ENCODE measurements around the gene SDCCAG8. TPM values are rescaled to one million over a fixed set of nuclear protein-coding genes. Genes with fewer than 3 reads are reported as not detected.

The SDCCAG8 gene
- total RNA-seq, 1 experiment from 2014 or later = 10.0 TPM

GRCh38 chr1:243447347-243447746 lies 191.5 kb downstream of the SDCCAG8 start:
- Histone ChIP-seq H3K23ac (ENCODE audit: insufficient read length, low read depth, low read length) (no peak overlapping the region), H4K8ac (replicated peaks; ENCODE audit: insufficient read length, low read depth, low read length) (no peak overlapping the region), H3K79me2 (ENCODE audit: insufficient read depth, low read length) (no peaks in the 10 kb centered on the region), H4K20me1 (ENCODE audit: control insufficient read depth, insufficient read depth, insufficient read length) (no peaks in the 10 kb centered on the region), H3K4me1 (ENCODE audit: insufficient read depth, low read length) (no peaks in the 10 kb centered on the region), H3K27me3 (ENCODE audit: insufficient read depth, low read length) (no peaks in the 10 kb centered on the region), H3T11ph (ENCODE audit: low read length) (no peak overlapping the region), H2BK20ac (ENCODE audit: low read depth, low read length, poor library complexity, severe bottlenecking) (no peak overlapping the region), H3K18ac (ENCODE audit: insufficient read length, low read depth, low read length) (no peak overlapping the region), H2BK5ac (ENCODE audit: insufficient read length, low read length) (no peak overlapping the region), H3K23me2 (ENCODE audit: insufficient read length, low read depth, low read length, poor library complexity, severe bottlenecking) (no peaks in the 10 kb centered on the region), H2BK12ac (ENCODE audit: insufficient read length, low read depth, low read length) (no peak overlapping the region), H2AFZ (ENCODE audit: low read length) (no peak overlapping the region), H3K79me1 (ENCODE audit: insufficient read depth, low read depth, low read length, poor library complexity, severe bottlenecking) (no peaks in the 10 kb centered on the region), H4K5ac (ENCODE audit: insufficient read length, low read depth, low read length) (no peak overlapping the region), H3K14ac (ENCODE audit: insufficient read depth, low read length) (no peak overlapping the region), H2BK120ac (ENCODE audit: low read depth, low read length, poor library complexity, severe bottlenecking) (no peak overlapping the region), H3K4ac (ENCODE audit: low read depth, low read length) (no peak overlapping the region), H2AK5ac (ENCODE audit: insufficient read length, low read length) (no peak overlapping the region), H3K4me2 (ENCODE audit: insufficient read depth, insufficient read length, low read length) (no peak overlapping the region), H3K56ac (ENCODE audit: insufficient read length, low read depth, low read length) (no peak overlapping the region), H2BK15ac (ENCODE audit: low read depth, low read length) (no peak overlapping the region), H3K9ac (ENCODE audit: extremely low read depth, insufficient read length, low read length) (no peak overlapping the region), H3K9me3 (ENCODE audit: control insufficient read depth, low read depth, low read length) (no peaks in the 10 kb centered on the region), H4K91ac (ENCODE audit: insufficient read length, low read depth, low read length) (no peak overlapping the region), H3K27ac (ENCODE audit: insufficient read length, low read depth, low read length) (no peak overlapping the region)
- WGBS (ENCODE audit: extremely low coverage, insufficient read length, low lambda C conversion rate) = no CpG with 5 or more reads among the region's 3 CpGs
- no peaks in the 10 kb centered on the region for H3K9me3 Mint-ChIP-seq
- H3K4me1 Mint-ChIP-seq = peaks cover under 1 to 5% of the 10 kb centered on the region in 2 experiments; a peak in 1 of 4 replicates
- no peak overlapping the region for H3K27ac Mint-ChIP-seq
- H3K4me3 Mint-ChIP-seq = no peak overlapping the region
- no peaks in the 10 kb centered on the region for H3K36me3 Mint-ChIP-seq (ENCODE audit: insufficient read depth in 1 of 3, low read depth in 3 of 3)
- no peaks in the 10 kb centered on the region for H3K27me3 Mint-ChIP-seq (ENCODE audit: low read depth)
- no peak for DNase-seq
- no peak for TF ChIP-seq CTCF (conservative IDR thresholded peaks at IDR 0.05)
